ENCODE measurements around the gene CFAP45.
"Not testable (repeated sequence)": the region's sequence is repeated elsewhere in the genome, so short reads cannot be mapped to it uniquely, and the experiment has no call there.

Gene CFAP45

GRCh38 chr1:159914252-159915018 lies 14.5 kb upstream of the CFAP45 start:
- H3K36me3 Mint-ChIP-seq = peaks cover 48% of the 10 kb centered on the region
- peak; percentile 9 for DNase-seq
- H3K27ac Mint-ChIP-seq = peak overlapping the region; percentile 19
- H3K9me3 Mint-ChIP-seq = no peaks in the 10 kb centered on the region
- CTCF ChIA-PET = no interaction called here
- no peaks in the 10 kb centered on the region for H3K27me3 Mint-ChIP-seq
- peaks cover 82% of the 10 kb centered on the region for H3K4me1 Mint-ChIP-seq
- H3K4me3 Mint-ChIP-seq = no peak overlapping the region

GRCh38 chr1:159913451-159914192 lies 13.7 kb upstream of the CFAP45 start:
- Mint-ChIP-seq H3K27me3 (no peaks in the 10 kb centered on the region), H3K4me3 (no peak overlapping the region)

GRCh38 chr1:159911326-159912070 lies 11.5 kb upstream of the CFAP45 start:
- Mint-ChIP-seq H3K27me3 (peaks cover 3% of the 10 kb centered on the region), H3K4me3 (peak overlapping the region; percentile 24), H3K27ac (peak overlapping the region; percentile 88), H3K4me1 (peaks cover 78% of the 10 kb centered on the region), H3K36me3 (peaks cover 28% of the 10 kb centered on the region), H3K9me3 (no peaks in the 10 kb centered on the region)
- peak; percentile 21 for DNase-seq
- CTCF ChIA-PET = interaction anchor here (0.9 kb wide), 1 partner anchor 25 kb away, joined by 4 read pairs; no protein-coding TSS in a partner anchor

More at GRCh38 chr1:159913451-159914192, 13.7 kb upstream of the CFAP45 start:
- H3K9me3 Mint-ChIP-seq = no peaks in the 10 kb centered on the region
- CTCF ChIA-PET = no interaction called here
- DNase-seq = peak; percentile 14
- H3K4me1 Mint-ChIP-seq = peaks cover 81% of the 10 kb centered on the region
- H3K27ac Mint-ChIP-seq = peak overlapping the region; percentile 24
- peaks cover 41% of the 10 kb centered on the region for H3K36me3 Mint-ChIP-seq

GRCh38 chr1:159908031-159908940 lies 8.3 kb upstream of the CFAP45 start:
- H3K9me3 Mint-ChIP-seq = no peaks in the 10 kb centered on the region
- peaks cover 3% of the 10 kb centered on the region for H3K27me3 Mint-ChIP-seq
- H3K4me3 Mint-ChIP-seq = no peak overlapping the region
- H3K36me3 Mint-ChIP-seq = peaks cover 5% of the 10 kb centered on the region
- no peak overlapping the region for H3K27ac Mint-ChIP-seq
- H3K4me1 Mint-ChIP-seq = peaks cover 56% of the 10 kb centered on the region
- DNase-seq = peak; percentile 11
- CTCF ChIA-PET = interaction anchor here (0.8 to 2.3 kb wide), 3 partner anchors 14 to 128 kb away, joined by 3 to 6 read pairs (median 4); partner anchors contain the start of gene DUSP23

- no peak for DNase-seq
- H3K36me3 Mint-ChIP-seq = peaks cover 5% of the 10 kb centered on the region
- no peak overlapping the region for H3K27ac Mint-ChIP-seq
- H3K9me3 Mint-ChIP-seq = no peaks in the 10 kb centered on the region
- CTCF ChIA-PET = interaction anchor here (2.1 to 2.3 kb wide), 2 partner anchors 13 to 14 kb away, joined by 4 to 6 read pairs; no protein-coding TSS in a partner anchor
- peaks cover 43% of the 10 kb centered on the region for H3K4me1 Mint-ChIP-seq
- no peak overlapping the region for H3K4me3 Mint-ChIP-seq
- peaks cover 3% of the 10 kb centered on the region for H3K27me3 Mint-ChIP-seq
These were observed 7.0 kb upstream of the CFAP45 start for GRCh38 chr1:159906960-159907359.

GRCh38 chr1:159904036-159904435 lies 4.1 kb upstream of the CFAP45 start:
- CTCF ChIA-PET = interaction anchor here (0.6 to 0.9 kb wide), 2 partner anchors 12 to 451 kb away, joined by 3 read pairs; no protein-coding TSS in a partner anchor
- H3K4me3 Mint-ChIP-seq = not testable (repeated sequence)
- H3K27me3 Mint-ChIP-seq = peaks cover 21% of the 10 kb centered on the region

GRCh38 chr1:159902541-159902940 lies 2.6 kb upstream of the CFAP45 start:
- Mint-ChIP-seq H3K36me3 (peaks cover 4% of the 10 kb centered on the region), H3K4me1 (peaks cover 9% of the 10 kb centered on the region), H3K4me3 (no peak overlapping the region), H3K27ac (no peak overlapping the region), H3K27me3 (peaks cover 17% of the 10 kb centered on the region), H3K9me3 (no peaks in the 10 kb centered on the region)
- CTCF ChIA-PET = interaction anchor here (1.9 kb wide), 1 partner anchor 10 kb away, joined by 7 read pairs; no protein-coding TSS in a partner anchor
- no peak for DNase-seq

More at GRCh38 chr1:159904036-159904435, 4.1 kb upstream of the CFAP45 start:
- peaks cover 18% of the 10 kb centered on the region for H3K4me1 Mint-ChIP-seq
- H3K27ac Mint-ChIP-seq, H3K36me3 Mint-ChIP-seq, DNase-seq, H3K9me3 Mint-ChIP-seq: not testable (repeated sequence)

- H3K27me3 Mint-ChIP-seq = peaks cover 27% of the 10 kb centered on the region
- no peaks in the 10 kb centered on the region for H3K36me3 Mint-ChIP-seq
- H3K27ac Mint-ChIP-seq = no peak overlapping the region
- DNase-seq = no peak
- H3K4me3 Mint-ChIP-seq = no peak overlapping the region
- peaks cover 2% of the 10 kb centered on the region for H3K4me1 Mint-ChIP-seq
- CTCF ChIA-PET = interaction anchor here (0.7 to 1.9 kb wide), 3 partner anchors 8 to 120 kb away, joined by 3 to 7 read pairs (median 3); partner anchors contain the start of gene DUSP23
- H3K9me3 Mint-ChIP-seq = no peaks in the 10 kb centered on the region
These were observed 893 bp upstream of the CFAP45 start for GRCh38 chr1:159900755-159901360.

- H3K4me3 Mint-ChIP-seq, H3K27ac Mint-ChIP-seq, CTCF ChIA-PET, H3K4me1 Mint-ChIP-seq, DNase-seq, H3K9me3 Mint-ChIP-seq, H3K36me3 Mint-ChIP-seq: not testable (repeated sequence)
- H3K27me3 Mint-ChIP-seq = peaks cover 34% of the 10 kb centered on the region
These were observed 331 bp downstream of the CFAP45 start for GRCh38 chr1:159899634-159900033.

GRCh38 chr1:159898527-159898926 lies 1.4 kb downstream of the CFAP45 start:
- H3K27ac Mint-ChIP-seq = no peak overlapping the region
- no peaks in the 10 kb centered on the region for H3K9me3 Mint-ChIP-seq
- CTCF ChIA-PET = interaction anchor here (1.9 kb wide), 1 partner anchor 99 kb away, joined by 4 read pairs; no protein-coding TSS in a partner anchor
- H3K27me3 Mint-ChIP-seq = peaks cover 35% of the 10 kb centered on the region
- H3K4me3 Mint-ChIP-seq = no peak overlapping the region
- peaks cover 2% of the 10 kb centered on the region for H3K4me1 Mint-ChIP-seq
- no peaks in the 10 kb centered on the region for H3K36me3 Mint-ChIP-seq
- no peak for DNase-seq

GRCh38 chr1:159897962-159898361 lies 2.0 kb downstream of the CFAP45 start:
- Mint-ChIP-seq H3K36me3 (no peaks in the 10 kb centered on the region), H3K4me1 (peaks cover 2% of the 10 kb centered on the region), H3K4me3 (no peak overlapping the region), H3K27me3 (peaks cover 40% of the 10 kb centered on the region), H3K9me3 (no peaks in the 10 kb centered on the region), H3K27ac (no peak overlapping the region)
- CTCF ChIA-PET = interaction anchor here (1.9 kb wide), 1 partner anchor 99 kb away, joined by 4 read pairs; no protein-coding TSS in a partner anchor
- DNase-seq = no peak

GRCh38 chr1:159896546-159896930 lies 3.4 kb downstream of the CFAP45 start:
- H3K4me1 Mint-ChIP-seq = peaks cover 5% of the 10 kb centered on the region
- peaks cover 44% of the 10 kb centered on the region for H3K27me3 Mint-ChIP-seq
- no peak overlapping the region for H3K27ac Mint-ChIP-seq
- no peaks in the 10 kb centered on the region for H3K9me3 Mint-ChIP-seq
- CTCF ChIA-PET = interaction anchor here (6.3 to 13.0 kb wide), 2 partner anchors 97 to 110 kb away, joined by 151 to 430 read pairs; partner anchors contain the start of gene FCRL6
- no peak for DNase-seq
- H3K4me3 Mint-ChIP-seq = no peak overlapping the region
- no peaks in the 10 kb centered on the region for H3K36me3 Mint-ChIP-seq
